GM12874 (cell line): ENCODE measurements around the gene ARSB.

Experiments used
- TF ChIP-seq, protein P1 (sequence below): IDR thresholded peaks from 2 replicates; pipeline ENCODE4 v1.5.1; 2011; ENCODE audit warnings: low read depth, mild to moderate bottlenecking, control low read depth, low read length, moderate library complexity; ENCODE audit not compliant: insufficient read depth

Gene ARSB

DNA sequence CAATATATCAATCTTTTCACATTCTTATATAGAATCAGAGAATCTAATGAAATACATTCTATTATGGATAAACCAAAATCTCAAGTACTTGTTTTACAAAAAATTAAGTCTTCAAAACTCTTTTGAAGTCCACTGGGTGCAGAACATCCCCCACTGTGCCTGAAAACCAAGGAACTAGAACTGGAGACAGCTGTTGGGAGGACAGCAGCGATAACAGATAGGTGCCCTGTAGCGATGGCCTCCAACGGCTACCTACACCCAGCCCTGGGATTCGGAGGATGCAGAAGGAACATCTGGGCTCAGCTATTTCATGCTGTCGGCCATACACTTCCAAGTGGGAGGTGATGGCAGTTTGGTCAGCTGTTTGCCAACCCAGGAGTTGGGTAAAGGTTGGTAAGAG, 207.2 kb downstream of the ARSB start:
- TF ChIP-seq, protein P1, sequence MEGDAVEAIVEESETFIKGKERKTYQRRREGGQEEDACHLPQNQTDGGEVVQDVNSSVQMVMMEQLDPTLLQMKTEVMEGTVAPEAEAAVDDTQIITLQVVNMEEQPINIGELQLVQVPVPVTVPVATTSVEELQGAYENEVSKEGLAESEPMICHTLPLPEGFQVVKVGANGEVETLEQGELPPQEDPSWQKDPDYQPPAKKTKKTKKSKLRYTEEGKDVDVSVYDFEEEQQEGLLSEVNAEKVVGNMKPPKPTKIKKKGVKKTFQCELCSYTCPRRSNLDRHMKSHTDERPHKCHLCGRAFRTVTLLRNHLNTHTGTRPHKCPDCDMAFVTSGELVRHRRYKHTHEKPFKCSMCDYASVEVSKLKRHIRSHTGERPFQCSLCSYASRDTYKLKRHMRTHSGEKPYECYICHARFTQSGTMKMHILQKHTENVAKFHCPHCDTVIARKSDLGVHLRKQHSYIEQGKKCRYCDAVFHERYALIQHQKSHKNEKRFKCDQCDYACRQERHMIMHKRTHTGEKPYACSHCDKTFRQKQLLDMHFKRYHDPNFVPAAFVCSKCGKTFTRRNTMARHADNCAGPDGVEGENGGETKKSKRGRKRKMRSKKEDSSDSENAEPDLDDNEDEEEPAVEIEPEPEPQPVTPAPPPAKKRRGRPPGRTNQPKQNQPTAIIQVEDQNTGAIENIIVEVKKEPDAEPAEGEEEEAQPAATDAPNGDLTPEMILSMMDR: no peak

DNA sequence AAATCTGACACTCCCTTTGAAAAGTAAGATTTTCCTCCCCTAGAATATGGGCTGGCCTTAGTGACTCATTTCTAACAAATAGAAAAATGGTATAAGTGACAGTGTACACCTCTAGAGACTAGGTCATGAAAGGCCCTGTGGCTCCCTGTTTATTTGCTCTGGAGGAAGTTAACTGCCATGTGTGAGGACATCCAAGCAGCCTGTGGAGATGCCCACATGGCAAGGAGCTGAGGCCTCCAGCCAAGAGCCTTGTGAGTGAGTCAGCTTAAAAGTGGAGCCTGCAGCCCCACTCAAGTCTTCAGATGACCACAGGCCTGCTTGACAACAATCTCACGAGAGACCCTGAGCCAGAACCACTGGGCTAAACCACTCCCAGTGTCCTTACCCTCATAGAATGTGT, 208.5 kb downstream of the ARSB start:
- TF ChIP-seq, protein P1: no peak

DNA sequence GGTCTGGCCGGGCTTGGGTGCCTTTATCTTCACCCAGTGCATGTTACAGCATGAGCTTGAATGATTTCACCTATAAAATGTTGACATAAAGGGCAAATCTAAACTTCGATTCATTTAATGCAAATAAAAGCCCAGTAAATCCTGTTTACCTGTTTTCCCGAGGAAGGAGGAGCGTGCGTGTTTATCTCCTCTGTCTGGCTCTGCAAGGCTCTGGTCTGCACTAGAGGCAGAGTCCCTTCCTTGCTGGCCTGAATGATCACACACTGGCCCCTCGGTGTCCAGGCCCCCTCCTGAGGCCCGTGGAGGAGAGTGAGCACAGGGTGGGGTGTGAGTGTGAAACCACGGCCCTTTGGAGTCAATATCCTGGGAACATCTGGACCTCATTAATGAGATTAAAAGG, 211.5 kb downstream of the ARSB start:
- TF ChIP-seq, protein P1: no peak

DNA sequence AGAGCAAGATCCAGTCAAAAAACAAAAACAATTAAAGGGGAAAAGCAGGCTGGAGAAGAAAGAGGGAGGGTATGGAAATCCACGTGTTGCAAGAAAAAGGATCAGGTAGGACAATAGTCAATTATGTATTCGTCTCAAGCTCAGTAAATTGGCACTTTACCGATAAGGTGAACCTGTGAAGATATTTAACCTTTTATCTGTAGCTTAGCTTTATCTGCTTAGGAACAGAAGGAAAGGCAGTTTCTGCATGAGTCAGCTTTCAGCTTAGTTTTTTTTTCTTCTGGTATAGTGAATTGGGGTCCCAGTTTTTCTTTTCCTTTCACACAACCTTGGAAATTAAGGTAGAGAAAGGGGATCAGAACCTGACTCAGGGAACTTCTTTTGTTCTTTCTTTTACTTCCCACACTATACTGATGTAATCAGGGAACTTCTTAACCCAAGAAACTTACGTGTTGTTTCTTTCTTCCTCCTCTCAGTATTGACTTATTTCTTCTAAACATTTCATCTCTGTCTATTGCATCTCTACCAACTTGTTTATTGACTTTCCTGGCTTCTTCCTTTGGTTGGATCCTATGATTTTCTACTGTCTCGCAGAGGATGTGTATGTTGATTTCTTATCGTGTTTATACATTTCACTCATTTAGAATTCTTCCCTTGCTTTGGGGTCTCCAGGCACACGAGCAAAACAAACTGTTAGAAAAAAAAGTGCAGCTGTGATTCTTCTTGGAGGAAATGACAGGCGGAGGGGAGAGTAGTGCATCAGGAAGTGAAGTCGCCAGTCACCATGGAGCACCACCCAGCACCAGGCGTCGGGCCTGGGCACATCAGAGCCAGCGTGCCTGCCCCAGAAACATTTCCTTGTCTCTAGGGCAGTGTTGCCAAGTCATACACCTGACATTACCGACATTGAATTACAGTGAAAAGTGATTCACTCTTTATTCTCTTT, 213.6 kb downstream of the ARSB start:
- TF ChIP-seq, protein P1: no peak

DNA sequence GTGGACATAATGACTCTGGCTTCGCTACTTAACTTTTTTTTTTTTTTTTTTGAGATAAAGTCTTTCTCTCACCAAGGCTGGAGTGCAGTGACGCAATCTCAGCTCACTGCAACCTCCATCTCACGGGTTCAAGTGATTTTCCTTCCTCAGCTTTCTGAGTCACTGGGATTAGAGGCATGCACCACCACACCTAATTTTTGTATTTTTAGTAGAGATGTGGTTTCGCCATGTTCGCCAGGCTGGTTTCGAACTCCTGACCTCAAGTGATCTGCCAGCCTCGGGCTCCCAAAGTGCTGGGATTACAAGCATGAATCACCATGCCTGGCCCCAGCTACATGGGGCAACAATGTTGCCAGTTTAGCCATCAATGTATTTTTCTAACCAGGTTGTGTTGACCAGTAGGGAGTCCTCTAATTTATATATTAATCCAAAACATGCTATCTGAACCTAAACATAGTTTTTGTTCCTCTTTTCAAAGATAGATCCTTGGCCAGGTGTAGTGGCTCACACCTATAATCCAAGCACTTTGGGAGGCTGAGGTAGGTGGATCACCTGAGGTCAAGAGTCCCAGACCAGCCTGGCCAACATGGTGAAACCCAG, 216.2 kb downstream of the ARSB start:
- TF ChIP-seq, protein P1: no peak

DNA sequence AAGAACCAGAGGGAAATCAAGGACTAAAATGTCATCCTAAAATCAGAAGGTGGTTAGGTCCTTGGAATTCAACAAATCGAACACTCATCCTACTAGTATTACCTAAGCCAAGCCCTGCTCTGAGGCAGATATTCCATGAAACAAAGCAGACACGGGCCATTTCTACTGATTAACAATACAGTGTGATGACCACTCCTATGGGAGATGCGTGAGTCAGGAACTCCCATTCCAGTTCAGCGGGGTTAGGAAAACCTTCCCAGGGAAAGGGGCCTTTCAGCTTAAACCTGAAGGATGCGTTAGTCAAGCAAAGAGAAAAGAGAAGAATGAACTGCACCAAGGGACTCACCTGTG, 218.7 kb downstream of the ARSB start:
- TF ChIP-seq, protein P1: no peak

DNA sequence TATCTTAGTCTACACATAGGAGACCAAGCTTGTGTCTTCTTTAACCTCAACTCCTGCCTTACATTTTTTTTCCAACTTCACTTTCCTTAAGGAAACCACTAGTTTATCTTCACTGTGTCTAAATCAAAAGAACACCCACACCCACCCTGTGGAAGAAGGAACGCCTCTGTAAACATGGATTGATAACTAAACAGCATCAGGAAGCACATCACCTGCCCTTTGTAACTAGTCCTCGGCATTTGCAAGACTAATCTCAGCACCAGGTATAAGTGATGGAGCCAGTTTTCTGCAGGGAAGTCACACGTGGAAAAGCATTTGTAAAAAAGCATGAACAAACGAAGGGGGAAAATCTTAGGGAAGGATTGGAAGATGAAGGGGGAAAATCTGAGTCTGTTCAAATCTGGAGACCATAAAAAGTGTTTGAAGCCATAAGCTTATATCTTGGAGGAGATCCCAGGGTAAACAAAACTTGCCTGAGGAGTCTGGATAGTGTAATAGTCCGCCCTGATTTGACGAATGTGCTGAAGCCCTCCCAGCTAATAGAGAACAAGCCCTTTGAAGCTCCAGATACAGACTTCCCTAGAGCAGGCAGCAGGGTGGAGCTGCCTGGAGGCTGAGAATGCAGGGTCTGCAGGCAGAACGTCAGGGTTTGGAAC, 219.2 kb downstream of the ARSB start:
- TF ChIP-seq, protein P1: no peak
